NCI-H69 (cell line): Measurements from ENCODE around the gene BABAM2.

Experiments used
- DNase-seq: peaks from one replicate; lab custom pipeline; 2025; lab: John Stamatoyannopoulos, UW

BABAM2 gene

GRCh38 chr2:28030600-28030999 lies 140.1 kb downstream of the BABAM2 start:
- DNase-seq: no peak

- DNase-seq: no peak
Observed at GRCh38 chr2:28032816-28033215, 142.3 kb downstream of the BABAM2 start.

GRCh38 chr2:28034696-28035095 lies 144.2 kb downstream of the BABAM2 start:
- DNase-seq: no peak

GRCh38 chr2:28035163-28035690 lies 144.7 kb downstream of the BABAM2 start:
- DNase-seq: peak; percentile 12

GRCh38 chr2:28035816-28036215 lies 145.3 kb downstream of the BABAM2 start:
- DNase-seq: no peak

- DNase-seq: no peak
Observed at GRCh38 chr2:28036307-28036706, 145.8 kb downstream of the BABAM2 start.

- no peak for DNase-seq
Observed at GRCh38 chr2:28038722-28039121, 148.2 kb downstream of the BABAM2 start.

- no peak for DNase-seq
Observed at GRCh38 chr2:28045676-28046351, 155.3 kb downstream of the BABAM2 start.

- DNase-seq: no peak
Observed at GRCh38 chr2:28046921-28047320, 156.4 kb downstream of the BABAM2 start.

GRCh38 chr2:28047681-28048080 lies 157.2 kb downstream of the BABAM2 start:
- no peak for DNase-seq

- DNase-seq: no peak
Observed at GRCh38 chr2:28048341-28048740, 157.8 kb downstream of the BABAM2 start.

GRCh38 chr2:28049416-28049815 lies 158.9 kb downstream of the BABAM2 start:
- no peak for DNase-seq

- no peak for DNase-seq
Observed at GRCh38 chr2:28049899-28050298, 159.4 kb downstream of the BABAM2 start.

GRCh38 chr2:28052691-28053090 lies 162.2 kb downstream of the BABAM2 start:
- no peak for DNase-seq

- DNase-seq: peak; percentile 21
Observed at GRCh38 chr2:28053597-28053996, 163.1 kb downstream of the BABAM2 start.

GRCh38 chr2:28054916-28055315 lies 164.4 kb downstream of the BABAM2 start:
- no peak for DNase-seq

- DNase-seq: no peak
Observed at GRCh38 chr2:28055325-28055970, 164.9 kb downstream of the BABAM2 start.

- DNase-seq: no peak
Observed at GRCh38 chr2:28058791-28059190, 168.3 kb downstream of the BABAM2 start.

- no peak for DNase-seq
Observed at GRCh38 chr2:28062867-28063266, 172.3 kb downstream of the BABAM2 start.

- no peak for DNase-seq
Observed at GRCh38 chr2:28063492-28063962, 173.0 kb downstream of the BABAM2 start.

- peak; percentile 47 for DNase-seq
Observed at GRCh38 chr2:28067602-28068001, 177.1 kb downstream of the BABAM2 start.

GRCh38 chr2:28068088-28068487 lies 177.6 kb downstream of the BABAM2 start:
- peak; percentile 88 for DNase-seq

GRCh38 chr2:28068527-28068926 lies 178.0 kb downstream of the BABAM2 start:
- DNase-seq: no peak
